22Rv1 (cell line): ENCODE results near the gene ERCC2.

Experiments
- ZFX ChIP-seq: fragments of 450-650 bp; IDR thresholded peaks from 2 replicates; pipeline ENCODE4 v1.6.1; 2017; ENCODE audit warnings: antibody characterized with exemption, borderline replicate concordance
- TF ChIP-seq, protein P1 (sequence below): fragments of 450-650 bp; IDR thresholded peaks from 2 replicates; pipeline ENCODE4 v1.5.1; 2017; ENCODE audit warnings: mild to moderate bottlenecking

DNA sequence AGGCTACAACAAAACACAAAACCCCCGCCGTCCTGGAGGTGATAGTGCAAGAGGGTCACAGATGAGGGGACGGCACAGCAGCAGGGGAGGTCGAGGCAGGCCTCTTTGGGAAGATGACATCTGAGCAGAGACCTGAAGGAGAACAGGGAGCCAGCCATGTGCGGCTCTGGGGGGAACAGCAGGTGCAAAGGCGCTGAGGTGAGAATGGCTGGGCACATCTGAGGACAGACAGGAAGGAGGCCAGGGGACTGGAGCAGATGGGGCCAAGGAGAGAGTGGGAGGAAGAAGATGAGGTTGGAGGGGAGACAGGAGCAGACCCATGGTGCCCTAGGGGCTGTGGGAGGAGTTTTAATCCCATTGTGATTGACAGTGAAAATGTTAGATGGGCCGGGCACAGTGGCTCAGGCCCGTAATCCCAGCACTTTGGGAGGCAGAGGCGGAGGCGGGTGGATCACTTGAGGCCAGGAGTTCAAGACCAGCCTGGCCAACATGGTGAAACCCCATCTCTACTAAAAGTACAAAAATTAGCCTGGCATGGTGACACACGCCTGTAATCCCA, 45.9 kb downstream of the ERCC2 start:
- TF ChIP-seq, protein P1, sequence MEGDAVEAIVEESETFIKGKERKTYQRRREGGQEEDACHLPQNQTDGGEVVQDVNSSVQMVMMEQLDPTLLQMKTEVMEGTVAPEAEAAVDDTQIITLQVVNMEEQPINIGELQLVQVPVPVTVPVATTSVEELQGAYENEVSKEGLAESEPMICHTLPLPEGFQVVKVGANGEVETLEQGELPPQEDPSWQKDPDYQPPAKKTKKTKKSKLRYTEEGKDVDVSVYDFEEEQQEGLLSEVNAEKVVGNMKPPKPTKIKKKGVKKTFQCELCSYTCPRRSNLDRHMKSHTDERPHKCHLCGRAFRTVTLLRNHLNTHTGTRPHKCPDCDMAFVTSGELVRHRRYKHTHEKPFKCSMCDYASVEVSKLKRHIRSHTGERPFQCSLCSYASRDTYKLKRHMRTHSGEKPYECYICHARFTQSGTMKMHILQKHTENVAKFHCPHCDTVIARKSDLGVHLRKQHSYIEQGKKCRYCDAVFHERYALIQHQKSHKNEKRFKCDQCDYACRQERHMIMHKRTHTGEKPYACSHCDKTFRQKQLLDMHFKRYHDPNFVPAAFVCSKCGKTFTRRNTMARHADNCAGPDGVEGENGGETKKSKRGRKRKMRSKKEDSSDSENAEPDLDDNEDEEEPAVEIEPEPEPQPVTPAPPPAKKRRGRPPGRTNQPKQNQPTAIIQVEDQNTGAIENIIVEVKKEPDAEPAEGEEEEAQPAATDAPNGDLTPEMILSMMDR = no peak
- TF ChIP-seq ZFX = no peak
